ENCODE data around the gene TMEM171. TPM values are rescaled to one million over a fixed set of nuclear protein-coding genes. Genes with fewer than 3 reads are reported as not detected.
A peak's percentile ranks its signal among the peaks of the same experiment; 100 is the strongest.

Gene TMEM171
- total RNA-seq, 1 experiment from 2014 or later = 5.4 TPM

GRCh38 chr5:73121119-73121463, 716 bp downstream of the TMEM171 start:
- peak overlapping the region; percentile 99 for H3K4me2 ChIP-seq (ENCODE audit: low read length)
- intact Hi-C loops (cut with micrococcal nuclease) = no loop called here
- no peaks in the 10 kb centered on the region for H4K20me1 ChIP-seq (ENCODE audit: insufficient read depth)
- no peak overlapping the region for H3K27ac ChIP-seq (ENCODE audit: low read depth, low read length)
- H3K79me2 ChIP-seq (ENCODE audit: insufficient read depth, low read length) = no peaks in the 10 kb centered on the region
- peak overlapping the region; percentile 96 for H2AFZ ChIP-seq (ENCODE audit: low read depth, low read length, poor library complexity, severe bottlenecking)
- H3K9ac ChIP-seq (ENCODE audit: low read length) = peak overlapping the region; percentile 85
- peak overlapping the region; percentile 82 to 91 for H3K4me3 ChIP-seq (replicated peaks in 1 of 2; ENCODE audit: low read depth in 1 of 2, low read length in 2 of 2)
- ChIA-PET POLR2A (no interaction called here), CTCF (no interaction called here), RAD21 (ENCODE audit: low non-redundant PET in 1 of 2, low total read pairs in 2 of 2, uncharacterized antibody in 2 of 2, unreplicated experiment in 2 of 2) (no interaction called here)
- TF ChIP-seq, protein P1, sequence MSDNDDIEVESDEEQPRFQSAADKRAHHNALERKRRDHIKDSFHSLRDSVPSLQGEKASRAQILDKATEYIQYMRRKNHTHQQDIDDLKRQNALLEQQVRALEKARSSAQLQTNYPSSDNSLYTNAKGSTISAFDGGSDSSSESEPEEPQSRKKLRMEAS (IDR thresholded peaks at IDR 0.05) = no peak
- no peaks in the 10 kb centered on the region for H3K27me3 ChIP-seq (ENCODE audit: insufficient read depth, low read length)
- no peak for DNase-seq (ENCODE audit: low read depth, low spot score)
- H3K9me3 ChIP-seq (ENCODE audit: control insufficient read depth in 1 of 2, insufficient read depth in 1 of 2, low read depth in 1 of 2, low read length in 2 of 2) = no peaks in the 10 kb centered on the region
- ATAC-seq = peak; percentile 26
- BruUV-seq (replicated peaks) = TSS peak; percentile 60
- H3K4me1 ChIP-seq (ENCODE audit: control insufficient read depth in 1 of 2, insufficient read depth in 2 of 2, low read length in 2 of 2) = peaks cover 0 to 16% of the 10 kb centered on the region in 2 experiments; a peak in 3 of 4 replicates
- H3K36me3 ChIP-seq (ENCODE audit: control insufficient read depth in 1 of 2, insufficient read depth in 2 of 2, low read length in 2 of 2) = no peaks in the 10 kb centered on the region
- no peaks in the 10 kb centered on the region for H3K9me2 ChIP-seq (ENCODE audit: insufficient read depth)

GRCh38 chr5:73122875-73123810, 2.8 kb downstream of the TMEM171 start:
- TF ChIP-seq CTCF (IDR thresholded peaks at IDR 0.05 in 2 of 3, conservative IDR thresholded peaks at IDR 0.05 in 1 of 3; ENCODE audit: borderline replicate concordance in 1 of 3, insufficient read depth in 1 of 3, low read depth in 2 of 3, low read length in 2 of 3) (no peak), SP1 (IDR thresholded peaks at IDR 0.05; ENCODE audit: low read depth) (no peak), FOSL1 (IDR thresholded peaks at IDR 0.05; ENCODE audit: low read depth) (no peak), JUND (IDR thresholded peaks at IDR 0.05) (no peak), ATF3 (IDR thresholded peaks at IDR 0.05) (no peak), CBX3 (IDR thresholded peaks at IDR 0.05; ENCODE audit: low read depth) (no peak), YY1 (IDR thresholded peaks at IDR 0.05; ENCODE audit: extremely low read depth, insufficient replicate concordance, low read depth, low read length) (no peak), EZH2 (IDR thresholded peaks at IDR 0.05) (no peak), EZH2phosphoT487 (IDR thresholded peaks at IDR 0.05; ENCODE audit: borderline replicate concordance) (no peak), ELF1 (IDR thresholded peaks at IDR 0.05; ENCODE audit: borderline replicate concordance, low read depth) (no peak), ZFX (IDR thresholded peaks at IDR 0.05) (no peak)
- TF ChIP-seq, protein P2, sequence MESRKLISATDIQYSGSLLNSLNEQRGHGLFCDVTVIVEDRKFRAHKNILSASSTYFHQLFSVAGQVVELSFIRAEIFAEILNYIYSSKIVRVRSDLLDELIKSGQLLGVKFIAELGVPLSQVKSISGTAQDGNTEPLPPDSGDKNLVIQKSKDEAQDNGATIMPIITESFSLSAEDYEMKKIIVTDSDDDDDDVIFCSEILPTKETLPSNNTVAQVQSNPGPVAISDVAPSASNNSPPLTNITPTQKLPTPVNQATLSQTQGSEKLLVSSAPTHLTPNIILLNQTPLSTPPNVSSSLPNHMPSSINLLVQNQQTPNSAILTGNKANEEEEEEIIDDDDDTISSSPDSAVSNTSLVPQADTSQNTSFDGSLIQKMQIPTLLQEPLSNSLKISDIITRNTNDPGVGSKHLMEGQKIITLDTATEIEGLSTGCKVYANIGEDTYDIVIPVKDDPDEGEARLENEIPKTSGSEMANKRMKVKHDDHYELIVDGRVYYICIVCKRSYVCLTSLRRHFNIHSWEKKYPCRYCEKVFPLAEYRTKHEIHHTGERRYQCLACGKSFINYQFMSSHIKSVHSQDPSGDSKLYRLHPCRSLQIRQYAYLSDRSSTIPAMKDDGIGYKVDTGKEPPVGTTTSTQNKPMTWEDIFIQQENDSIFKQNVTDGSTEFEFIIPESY (IDR thresholded peaks at IDR 0.05; ENCODE audit: extremely low read depth, insufficient replicate concordance, low read length) = no peak
- ChIA-PET RAD21 (ENCODE audit: low non-redundant PET in 1 of 2, low total read pairs in 2 of 2, uncharacterized antibody in 2 of 2, unreplicated experiment in 2 of 2) (no interaction called here), POLR2A (interaction anchor here (0.5 kb wide), 1 partner anchor 57 kb away, joined by 3 read pairs; no protein-coding TSS in a partner anchor), CTCF (no interaction called here)
- no peaks in the 10 kb centered on the region for H3K9me3 ChIP-seq (ENCODE audit: control insufficient read depth in 1 of 2, insufficient read depth in 1 of 2, low read depth in 1 of 2, low read length in 2 of 2)
- H3K36me3 ChIP-seq (ENCODE audit: control insufficient read depth in 1 of 2, insufficient read depth in 2 of 2, low read length in 2 of 2) = no peaks in the 10 kb centered on the region
- H3K4me1 ChIP-seq (ENCODE audit: control insufficient read depth in 1 of 2, insufficient read depth in 2 of 2, low read length in 2 of 2) = peaks cover 0 to 16% of the 10 kb centered on the region in 2 experiments; a peak in 3 of 4 replicates
- intact Hi-C loops (cut with micrococcal nuclease) = no loop called here
- H3K4me2 ChIP-seq (ENCODE audit: low read length) = no peak overlapping the region
- no peak overlapping the region for H3K9ac ChIP-seq (ENCODE audit: low read length)
- H3K79me2 ChIP-seq (ENCODE audit: insufficient read depth, low read length) = no peaks in the 10 kb centered on the region
- no peak for DNase-seq (ENCODE audit: low read depth, low spot score)
- H3K27ac ChIP-seq (ENCODE audit: low read depth, low read length) = no peak overlapping the region
- no TSS peak for BruUV-seq (replicated peaks)
- ATAC-seq = no peak
- no peaks in the 10 kb centered on the region for H3K9me2 ChIP-seq (ENCODE audit: insufficient read depth)
- no peak overlapping the region for H3K4me3 ChIP-seq (replicated peaks in 1 of 2; ENCODE audit: low read depth in 1 of 2, low read length in 2 of 2)
- H2AFZ ChIP-seq (ENCODE audit: low read depth, low read length, poor library complexity, severe bottlenecking) = no peak overlapping the region
- no peaks in the 10 kb centered on the region for H4K20me1 ChIP-seq (ENCODE audit: insufficient read depth)
- no peaks in the 10 kb centered on the region for H3K27me3 ChIP-seq (ENCODE audit: insufficient read depth, low read length)

Measured in HCT116 (cell line).